Measurements from ENCODE around the gene PROX1.
"Not testable (repeated sequence)": the region's sequence is repeated elsewhere in the genome, so short reads cannot be mapped to it uniquely, and the experiment has no call there.

Gene PROX1

GRCh38 chr1:214066936-214067335 lies 79.2 kb downstream of the PROX1 start:
- FAIRE-seq (no peak), DNase-seq (ENCODE audit: insufficient read length, low spot score) (no peak)

DNA sequence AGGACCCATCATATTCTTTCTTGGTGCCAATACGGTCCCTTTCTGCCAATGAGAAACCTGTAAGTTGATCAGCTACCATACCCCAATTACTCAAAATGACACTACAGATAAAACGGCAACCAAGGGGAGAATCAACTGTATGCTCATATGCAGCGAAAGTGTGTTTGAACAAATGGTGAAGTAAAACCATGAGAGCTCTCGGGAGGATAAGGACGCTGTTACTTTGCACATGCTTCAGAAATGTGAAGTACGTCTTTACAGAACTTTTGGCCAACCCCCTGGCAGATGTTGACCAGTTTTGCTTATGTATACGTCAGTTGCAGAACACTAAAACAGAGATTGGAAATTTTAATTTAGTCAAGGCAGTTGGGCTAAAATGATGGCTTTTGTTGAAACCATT lies 79.6 kb downstream of the PROX1 start:
- no peak for FAIRE-seq
- no peak for DNase-seq (ENCODE audit: insufficient read length, low spot score)

GRCh38 chr1:214067853-214068703 lies 80.3 kb downstream of the PROX1 start:
- DNase-seq (ENCODE audit: insufficient read length, low spot score) (no peak), FAIRE-seq (no peak)

DNA sequence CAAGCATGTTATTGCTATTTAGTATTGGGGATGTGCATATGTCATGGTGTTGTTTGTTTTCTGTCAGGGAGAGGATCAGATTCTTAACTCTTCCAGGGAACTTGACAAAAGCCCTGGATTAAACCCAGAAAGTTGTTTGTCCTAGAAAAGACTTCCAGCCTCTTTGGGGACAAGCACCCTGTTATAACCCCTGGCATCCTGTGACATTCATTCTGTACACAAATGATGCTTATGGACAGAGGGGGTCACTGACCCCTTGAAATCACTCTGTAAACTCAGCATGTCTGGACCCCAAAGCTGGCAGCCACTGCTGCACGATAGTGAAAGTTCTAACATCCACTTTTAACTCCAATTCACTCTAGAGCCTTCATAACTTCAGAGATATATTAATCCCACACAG lies 81.2 kb downstream of the PROX1 start:
- no peak for FAIRE-seq
- no peak for DNase-seq (ENCODE audit: insufficient read length, low spot score)

DNA sequence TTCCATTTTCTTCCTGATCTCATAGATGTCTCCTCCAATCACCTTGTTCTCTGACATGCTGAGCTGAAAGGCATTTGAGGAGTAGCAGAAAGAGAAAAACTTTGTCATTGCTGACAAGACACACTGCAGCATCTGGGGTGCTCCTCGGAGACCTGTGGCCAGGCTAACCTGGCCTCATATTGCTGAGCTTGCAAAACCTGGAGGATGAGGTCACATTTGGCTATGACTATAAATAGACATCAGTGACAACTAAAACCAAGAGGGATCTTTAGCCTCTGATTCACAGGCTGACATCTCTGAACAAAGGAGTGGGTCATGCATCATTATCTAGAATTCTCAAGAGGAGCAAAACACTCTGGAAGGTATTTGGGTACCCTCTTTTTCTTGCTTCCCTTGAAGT lies 83.7 kb downstream of the PROX1 start:
- DNase-seq (ENCODE audit: insufficient read length, low spot score) (no peak), FAIRE-seq (no peak)

DNA sequence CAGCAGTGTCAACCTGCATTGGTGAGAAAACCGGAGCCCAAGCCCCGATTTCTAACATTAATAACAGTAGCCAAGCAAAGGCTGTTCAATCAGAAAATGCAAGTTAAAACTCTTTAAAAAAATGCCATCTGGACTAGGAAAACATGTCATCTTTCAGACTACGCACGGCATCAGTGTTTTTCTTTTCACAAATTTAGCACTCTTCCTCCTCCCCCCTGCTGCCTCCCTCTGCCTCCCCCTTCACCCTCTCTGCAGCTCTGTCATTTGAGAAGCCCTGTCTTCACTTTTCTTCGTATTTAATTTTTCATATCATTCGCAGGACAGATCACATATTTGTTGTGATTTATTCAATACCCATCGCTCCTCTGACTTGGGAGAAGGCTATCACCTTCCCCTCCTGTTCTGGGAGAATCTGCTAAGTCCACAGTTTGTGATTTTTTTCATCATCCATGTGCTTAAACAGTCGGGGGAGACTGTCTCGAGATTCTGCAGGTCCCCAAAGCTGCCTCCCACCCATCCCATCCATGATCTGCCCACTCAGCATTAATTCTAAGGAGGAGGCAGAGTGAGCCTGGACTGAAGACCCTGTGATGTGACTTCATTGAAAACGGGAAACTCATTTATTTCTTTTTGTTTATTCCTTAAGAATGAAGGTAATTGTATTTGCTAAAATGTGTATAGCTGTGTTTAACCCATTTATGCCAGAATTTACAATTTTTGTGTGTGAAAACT lies 84.8 kb downstream of the PROX1 start:
- FAIRE-seq, result no peak
- DNase-seq (ENCODE audit: insufficient read length, low spot score), result no peak

- FAIRE-seq (no peak), DNase-seq (ENCODE audit: insufficient read length, low spot score) (no peak)
Measured at GRCh38 chr1:214074477-214074876, 86.7 kb downstream of the PROX1 start.

- DNase-seq (ENCODE audit: insufficient read length, low spot score) (no peak), FAIRE-seq (no peak)
Measured at GRCh38 chr1:214075305-214075998, 87.7 kb downstream of the PROX1 start.

GRCh38 chr1:214075999-214076707 lies 88.4 kb downstream of the PROX1 start:
- FAIRE-seq, result no peak

DNA sequence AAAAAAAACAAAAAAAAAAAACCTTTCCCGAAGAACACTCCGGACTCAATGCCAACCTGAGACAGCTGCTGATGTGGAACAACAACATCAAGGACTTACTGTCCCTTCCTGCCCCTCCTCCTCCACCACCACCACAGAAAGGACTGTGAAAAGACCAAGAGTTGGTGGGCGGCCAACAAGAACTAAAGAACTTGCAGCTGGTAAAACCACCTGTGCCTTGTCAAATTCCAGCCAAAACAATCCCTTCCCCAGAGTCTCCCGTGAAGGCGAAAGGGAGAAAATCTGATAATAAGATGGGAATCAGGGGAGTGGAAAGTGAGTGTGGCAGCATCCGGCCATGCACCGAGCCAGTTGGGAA lies 88.9 kb downstream of the PROX1 start:
- FAIRE-seq (no peak), DNase-seq (ENCODE audit: insufficient read length, low spot score) (no peak)

More at GRCh38 chr1:214075999-214076707, 88.4 kb downstream of the PROX1 start:
- DNase-seq (ENCODE audit: insufficient read length, low spot score), result no peak

DNA sequence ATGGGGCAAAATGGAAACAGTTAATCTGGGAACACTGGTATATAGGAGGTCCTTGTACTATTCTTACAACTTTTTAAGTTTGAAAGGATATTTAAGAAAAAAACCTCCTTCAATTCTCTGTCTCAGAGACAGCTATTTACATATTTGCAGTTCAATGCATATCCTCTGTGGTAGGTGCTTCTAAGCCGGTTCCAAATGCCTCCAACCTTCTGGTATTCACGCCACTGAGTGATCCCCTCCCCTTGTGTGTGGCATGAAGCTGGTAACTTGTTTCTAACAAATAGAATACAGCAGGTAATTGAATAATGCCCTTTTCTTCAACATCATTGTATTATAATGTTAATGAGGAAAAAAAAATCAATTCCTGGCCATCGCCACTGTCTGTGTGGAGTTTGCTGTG lies 91.2 kb downstream of the PROX1 start:
- FAIRE-seq, result no peak
- no peak for DNase-seq (ENCODE audit: insufficient read length, low spot score)

DNA sequence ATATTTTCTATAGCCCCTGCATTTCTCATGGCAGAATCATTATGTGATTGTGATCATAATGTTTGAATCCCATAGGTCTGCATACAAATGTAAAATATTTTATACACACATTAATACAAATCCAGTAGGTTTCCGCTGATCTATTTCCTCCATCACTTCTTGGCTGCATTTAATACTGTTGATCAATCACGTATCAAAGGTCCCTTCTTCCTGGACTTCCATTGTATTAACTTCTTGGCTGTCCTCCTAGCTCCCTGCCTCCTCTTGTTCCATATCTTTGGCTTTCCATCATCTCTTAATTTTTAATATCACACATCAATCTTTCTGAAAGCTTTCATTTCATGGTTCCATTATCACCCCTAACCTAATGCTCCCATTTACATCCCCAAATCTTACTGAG lies 97.6 kb downstream of the PROX1 start:
- FAIRE-seq (no peak), DNase-seq (ENCODE audit: insufficient read length, low spot score) (no peak)

- FAIRE-seq (no peak), DNase-seq (ENCODE audit: insufficient read length, low spot score) (no peak)
Measured at GRCh38 chr1:214086945-214087344, 99.2 kb downstream of the PROX1 start.

DNA sequence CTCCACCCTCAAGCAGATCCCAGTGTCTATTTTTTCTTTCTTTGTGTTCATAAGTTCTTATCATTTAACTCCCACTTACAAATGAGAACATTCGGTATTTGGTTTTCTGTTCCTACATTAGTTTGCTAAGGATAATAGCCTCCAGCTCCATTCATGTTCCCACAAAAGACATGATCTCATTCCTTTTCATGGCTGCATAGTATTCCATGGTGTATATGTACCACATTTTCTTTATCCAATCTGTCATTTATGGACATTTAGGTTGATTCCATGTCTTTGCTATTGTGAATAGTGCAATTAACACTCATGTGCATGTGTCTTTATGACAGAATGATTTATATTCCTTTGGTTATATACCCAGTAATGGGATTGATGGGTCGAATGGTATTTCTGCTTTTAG lies 101.2 kb downstream of the PROX1 start:
- not testable (repeated sequence) for FAIRE-seq

More for the DNA sequence above, 101.2 kb downstream of the PROX1 start:
- not testable (repeated sequence) for DNase-seq (ENCODE audit: insufficient read length, low spot score)

Measured in HTR-8/SVneo (cell line).